ENCODE measurements around the gene CUX1.

Gene CUX1

GRCh38 chr7:102072636-102073209, 255.3 kb downstream of the CUX1 start:
- H3K36me3 ChIP-seq (ENCODE audit: control insufficient read depth in 1 of 2, insufficient read depth in 2 of 2, low read length in 2 of 2), result peaks cover 7 to 20% of the 10 kb centered on the region in 2 donors
- no peak overlapping the region for H3K27ac ChIP-seq (ENCODE audit: low read length)
- H3K9me3 ChIP-seq (ENCODE audit: control insufficient read depth in 1 of 2, low read length in 2 of 2), result peaks cover 0 to 3% of the 10 kb centered on the region in 2 donors
- no peak overlapping the region for H3K4me3 ChIP-seq (ENCODE audit: low read depth in 1 of 2, low read length in 2 of 2)
- no peaks in the 10 kb centered on the region for H3K4me1 ChIP-seq (ENCODE audit: control insufficient read depth in 1 of 2, insufficient read depth in 2 of 2, low read length in 2 of 2)
- no peaks in the 10 kb centered on the region for H3K27me3 ChIP-seq (ENCODE audit: low read depth, low read length)

GRCh38 chr7:102073931-102074880, 256.8 kb downstream of the CUX1 start:
- no peaks in the 10 kb centered on the region for H3K4me1 ChIP-seq (ENCODE audit: control insufficient read depth in 1 of 2, insufficient read depth in 2 of 2, low read length in 2 of 2)
- peaks cover 0 to 3% of the 10 kb centered on the region in 2 donors for H3K9me3 ChIP-seq (ENCODE audit: control insufficient read depth in 1 of 2, low read length in 2 of 2)
- no peak overlapping the region for H3K4me3 ChIP-seq (ENCODE audit: low read depth in 1 of 2, low read length in 2 of 2)
- no peaks in the 10 kb centered on the region for H3K27me3 ChIP-seq (ENCODE audit: low read depth, low read length)
- H3K36me3 ChIP-seq (ENCODE audit: control insufficient read depth in 1 of 2, insufficient read depth in 2 of 2, low read length in 2 of 2), result peaks cover 7 to 20% of the 10 kb centered on the region in 2 donors
- no peak overlapping the region for H3K27ac ChIP-seq (ENCODE audit: low read length)

- Histone ChIP-seq H3K9me3 (ENCODE audit: control insufficient read depth in 1 of 2, low read length in 2 of 2) (peaks cover 0 to 3% of the 10 kb centered on the region in 2 donors), H3K4me3 (ENCODE audit: low read depth in 1 of 2, low read length in 2 of 2) (no peak overlapping the region), H3K36me3 (ENCODE audit: control insufficient read depth in 1 of 2, insufficient read depth in 2 of 2, low read length in 2 of 2) (peaks cover 7 to 20% of the 10 kb centered on the region in 2 donors), H3K27me3 (ENCODE audit: low read depth, low read length) (no peaks in the 10 kb centered on the region), H3K27ac (ENCODE audit: low read length) (no peak overlapping the region), H3K4me1 (ENCODE audit: control insufficient read depth in 1 of 2, insufficient read depth in 2 of 2, low read length in 2 of 2) (no peaks in the 10 kb centered on the region)
Measured at GRCh38 chr7:102075126-102075525, 257.7 kb downstream of the CUX1 start.

GRCh38 chr7:102075553-102076135, 258.2 kb downstream of the CUX1 start:
- peaks cover 0 to 3% of the 10 kb centered on the region in 2 donors for H3K9me3 ChIP-seq (ENCODE audit: control insufficient read depth in 1 of 2, low read length in 2 of 2)
- H3K4me3 ChIP-seq (ENCODE audit: low read depth in 1 of 2, low read length in 2 of 2), result no peak overlapping the region
- H3K27ac ChIP-seq (ENCODE audit: low read length), result no peak overlapping the region
- peaks cover 7 to 15% of the 10 kb centered on the region in 2 donors for H3K36me3 ChIP-seq (ENCODE audit: control insufficient read depth in 1 of 2, insufficient read depth in 2 of 2, low read length in 2 of 2)
- no peaks in the 10 kb centered on the region for H3K4me1 ChIP-seq (ENCODE audit: control insufficient read depth in 1 of 2, insufficient read depth in 2 of 2, low read length in 2 of 2)
- no peaks in the 10 kb centered on the region for H3K27me3 ChIP-seq (ENCODE audit: low read depth, low read length)

GRCh38 chr7:102077081-102077480, 259.7 kb downstream of the CUX1 start:
- Histone ChIP-seq H3K27ac (ENCODE audit: low read length) (no peak overlapping the region), H3K9me3 (ENCODE audit: control insufficient read depth in 1 of 2, low read length in 2 of 2) (no peaks in the 10 kb centered on the region), H3K27me3 (ENCODE audit: low read depth, low read length) (no peaks in the 10 kb centered on the region), H3K4me1 (ENCODE audit: control insufficient read depth in 1 of 2, insufficient read depth in 2 of 2, low read length in 2 of 2) (no peaks in the 10 kb centered on the region), H3K36me3 (ENCODE audit: control insufficient read depth in 1 of 2, insufficient read depth in 2 of 2, low read length in 2 of 2) (peaks cover 0 to 6% of the 10 kb centered on the region in 2 donors), H3K4me3 (ENCODE audit: low read depth in 1 of 2, low read length in 2 of 2) (no peak overlapping the region)

- Histone ChIP-seq H3K4me1 (ENCODE audit: control insufficient read depth in 1 of 2, insufficient read depth in 2 of 2, low read length in 2 of 2) (no peaks in the 10 kb centered on the region), H3K27me3 (ENCODE audit: low read depth, low read length) (no peaks in the 10 kb centered on the region), H3K4me3 (ENCODE audit: low read depth in 1 of 2, low read length in 2 of 2) (no peak overlapping the region), H3K36me3 (ENCODE audit: control insufficient read depth in 1 of 2, insufficient read depth in 2 of 2, low read length in 2 of 2) (peaks cover 0 to 3% of the 10 kb centered on the region in 2 donors), H3K9me3 (ENCODE audit: control insufficient read depth in 1 of 2, low read length in 2 of 2) (no peaks in the 10 kb centered on the region), H3K27ac (ENCODE audit: low read length) (no peak overlapping the region)
Measured at GRCh38 chr7:102079140-102080018, 262.0 kb downstream of the CUX1 start.

- H3K36me3 ChIP-seq (ENCODE audit: control insufficient read depth in 1 of 2, insufficient read depth in 2 of 2, low read length in 2 of 2), result peaks cover 0 to 3% of the 10 kb centered on the region in 2 donors
- H3K9me3 ChIP-seq (ENCODE audit: control insufficient read depth in 1 of 2, low read length in 2 of 2), result no peaks in the 10 kb centered on the region
- no peaks in the 10 kb centered on the region for H3K4me1 ChIP-seq (ENCODE audit: control insufficient read depth in 1 of 2, insufficient read depth in 2 of 2, low read length in 2 of 2)
- H3K27me3 ChIP-seq (ENCODE audit: low read depth, low read length), result no peaks in the 10 kb centered on the region
- H3K4me3 ChIP-seq (ENCODE audit: low read depth in 1 of 2, low read length in 2 of 2), result no peak overlapping the region
- H3K27ac ChIP-seq (ENCODE audit: low read length), result no peak overlapping the region
Measured at GRCh38 chr7:102080019-102080433, 262.6 kb downstream of the CUX1 start.

GRCh38 chr7:102080434-102081243, 263.2 kb downstream of the CUX1 start:
- H3K27me3 ChIP-seq (ENCODE audit: low read depth, low read length), result no peaks in the 10 kb centered on the region
- no peaks in the 10 kb centered on the region for H3K4me1 ChIP-seq (ENCODE audit: control insufficient read depth in 1 of 2, insufficient read depth in 2 of 2, low read length in 2 of 2)
- H3K27ac ChIP-seq (ENCODE audit: low read length), result no peak overlapping the region
- peaks cover 0 to 3% of the 10 kb centered on the region in 2 donors for H3K36me3 ChIP-seq (ENCODE audit: control insufficient read depth in 1 of 2, insufficient read depth in 2 of 2, low read length in 2 of 2)
- H3K9me3 ChIP-seq (ENCODE audit: control insufficient read depth in 1 of 2, low read length in 2 of 2), result no peaks in the 10 kb centered on the region
- H3K4me3 ChIP-seq (ENCODE audit: low read depth in 1 of 2, low read length in 2 of 2), result no peak overlapping the region

GRCh38 chr7:102081244-102081627, 263.8 kb downstream of the CUX1 start:
- H3K27ac ChIP-seq (ENCODE audit: low read length), result no peak overlapping the region
- H3K27me3 ChIP-seq (ENCODE audit: low read depth, low read length), result no peaks in the 10 kb centered on the region
- no peaks in the 10 kb centered on the region for H3K9me3 ChIP-seq (ENCODE audit: control insufficient read depth in 1 of 2, low read length in 2 of 2)
- H3K36me3 ChIP-seq (ENCODE audit: control insufficient read depth in 1 of 2, insufficient read depth in 2 of 2, low read length in 2 of 2), result peaks cover 0 to 3% of the 10 kb centered on the region in 2 donors
- H3K4me3 ChIP-seq (ENCODE audit: low read depth in 1 of 2, low read length in 2 of 2), result no peak overlapping the region
- H3K4me1 ChIP-seq (ENCODE audit: control insufficient read depth in 1 of 2, insufficient read depth in 2 of 2, low read length in 2 of 2), result no peaks in the 10 kb centered on the region

GRCh38 chr7:102082693-102083368, 265.4 kb downstream of the CUX1 start:
- no peaks in the 10 kb centered on the region for H3K27me3 ChIP-seq (ENCODE audit: low read depth, low read length)
- peaks cover 0 to 3% of the 10 kb centered on the region in 2 donors for H3K36me3 ChIP-seq (ENCODE audit: control insufficient read depth in 1 of 2, insufficient read depth in 2 of 2, low read length in 2 of 2)
- no peak overlapping the region for H3K27ac ChIP-seq (ENCODE audit: low read length)
- H3K4me3 ChIP-seq (ENCODE audit: low read depth in 1 of 2, low read length in 2 of 2), result no peak overlapping the region
- H3K4me1 ChIP-seq (ENCODE audit: control insufficient read depth in 1 of 2, insufficient read depth in 2 of 2, low read length in 2 of 2), result no peaks in the 10 kb centered on the region
- H3K9me3 ChIP-seq (ENCODE audit: control insufficient read depth in 1 of 2, low read length in 2 of 2), result no peaks in the 10 kb centered on the region

Data from muscle layer of duodenum (tissue), 2 donors.